ENCODE data around the gene ARID5A. TPM values are rescaled to one million over a fixed set of nuclear protein-coding genes. Genes with fewer than 3 reads are reported as not detected.

The ARID5A gene
- total RNA-seq, 2 donors from 2014 or later: 181 to 252 TPM

DNA sequence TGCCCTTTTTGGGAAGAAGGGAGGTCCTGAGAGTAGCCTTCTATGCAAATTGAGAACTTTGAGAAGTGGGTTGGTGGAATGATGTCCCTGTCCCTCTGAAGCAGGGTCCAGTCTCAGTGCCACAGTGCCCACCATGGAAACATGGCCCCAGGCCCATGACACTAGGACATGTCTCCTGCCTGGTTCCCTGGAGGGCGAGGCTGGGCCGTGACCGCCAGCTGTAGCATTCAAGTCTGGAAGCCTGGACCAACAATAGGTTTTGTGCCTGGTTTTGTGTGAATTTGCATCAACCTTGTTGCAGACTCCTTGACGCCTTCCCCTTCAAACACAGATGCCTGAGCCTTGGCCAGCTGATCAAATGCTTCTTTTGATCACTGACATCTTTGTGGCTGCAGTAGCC lies 27.5 kb downstream of the ARID5A start:
- no peaks in the 10 kb centered on the region for H3K4me1 Mint-ChIP-seq
- H3K27me3 Mint-ChIP-seq: no peaks in the 10 kb centered on the region
- no peaks in the 10 kb centered on the region for H3K9me3 Mint-ChIP-seq
- no peak overlapping the region for H3K27ac Mint-ChIP-seq
- no peak overlapping the region for H3K4me3 Mint-ChIP-seq
- no peaks in the 10 kb centered on the region for H3K36me3 Mint-ChIP-seq (ENCODE audit: low read depth)
- no peak for ATAC-seq (replicated peaks)

GRCh38 chr2:96564563-96564962 lies 28.0 kb downstream of the ARID5A start:
- H3K4me1 Mint-ChIP-seq: no peaks in the 10 kb centered on the region
- no peaks in the 10 kb centered on the region for H3K9me3 Mint-ChIP-seq
- ATAC-seq (replicated peaks): no peak
- no peak overlapping the region for H3K4me3 Mint-ChIP-seq
- no peaks in the 10 kb centered on the region for H3K36me3 Mint-ChIP-seq (ENCODE audit: low read depth)
- H3K27me3 Mint-ChIP-seq: no peaks in the 10 kb centered on the region
- no peak overlapping the region for H3K27ac Mint-ChIP-seq

DNA sequence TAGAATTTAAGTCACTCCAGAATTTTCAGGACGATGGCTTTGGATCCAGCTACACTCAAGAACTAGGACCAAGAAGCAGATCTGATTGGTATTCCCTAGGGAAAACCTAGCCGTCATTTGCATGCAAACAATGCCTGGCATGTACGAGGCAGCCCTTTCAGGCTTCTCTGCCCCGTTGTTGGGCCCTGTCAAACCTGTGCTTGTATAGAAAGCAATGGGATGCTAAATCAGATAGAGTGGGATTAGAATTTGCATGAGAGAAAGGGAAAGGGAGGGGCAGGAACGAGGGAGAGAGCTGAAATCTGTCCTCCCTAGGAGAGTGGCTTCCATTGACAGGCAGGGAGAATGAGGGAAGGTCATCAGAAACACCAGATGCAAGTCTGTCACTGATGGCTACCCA lies 28.6 kb downstream of the ARID5A start:
- no peaks in the 10 kb centered on the region for H3K4me1 Mint-ChIP-seq
- no peak for ATAC-seq (replicated peaks)
- no peaks in the 10 kb centered on the region for H3K36me3 Mint-ChIP-seq (ENCODE audit: low read depth)
- H3K4me3 Mint-ChIP-seq: no peak overlapping the region
- no peak overlapping the region for H3K27ac Mint-ChIP-seq
- H3K9me3 Mint-ChIP-seq: no peaks in the 10 kb centered on the region
- no peaks in the 10 kb centered on the region for H3K27me3 Mint-ChIP-seq

DNA sequence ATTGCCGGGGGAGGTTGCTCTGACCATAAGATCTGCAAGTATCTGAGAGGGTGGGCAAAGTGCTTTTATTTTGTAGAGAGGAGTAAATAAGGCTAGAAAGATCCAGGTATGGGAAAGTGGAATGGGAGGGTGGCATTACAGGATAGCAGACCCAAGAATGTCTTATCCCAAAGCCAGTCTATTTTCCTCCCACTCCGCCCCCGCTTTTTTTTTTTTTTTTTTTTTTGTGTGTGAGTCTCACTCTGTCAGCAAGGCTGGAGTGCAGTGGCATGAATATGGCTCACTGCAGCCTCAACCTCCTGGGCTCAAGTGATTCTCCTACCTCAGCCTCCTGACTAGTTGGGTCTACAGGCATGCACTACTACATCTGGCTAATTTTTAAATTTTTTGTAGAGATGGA lies 31.5 kb downstream of the ARID5A start:
- no peak overlapping the region for H3K4me3 Mint-ChIP-seq
- no peaks in the 10 kb centered on the region for H3K9me3 Mint-ChIP-seq
- no peak overlapping the region for H3K27ac Mint-ChIP-seq
- no peak for ATAC-seq (replicated peaks)
- no peaks in the 10 kb centered on the region for H3K27me3 Mint-ChIP-seq
- H3K36me3 Mint-ChIP-seq (ENCODE audit: low read depth): no peaks in the 10 kb centered on the region
- H3K4me1 Mint-ChIP-seq: no peaks in the 10 kb centered on the region

GRCh38 chr2:96574364-96574763 lies 37.8 kb downstream of the ARID5A start:
- no peaks in the 10 kb centered on the region for H3K9me3 Mint-ChIP-seq
- H3K4me1 Mint-ChIP-seq: no peaks in the 10 kb centered on the region
- H3K27me3 Mint-ChIP-seq: no peaks in the 10 kb centered on the region
- ATAC-seq (replicated peaks): no peak
- H3K36me3 Mint-ChIP-seq (ENCODE audit: low read depth): no peaks in the 10 kb centered on the region
- H3K27ac Mint-ChIP-seq: no peak overlapping the region
- no peak overlapping the region for H3K4me3 Mint-ChIP-seq

GRCh38 chr2:96575785-96576456 lies 39.4 kb downstream of the ARID5A start:
- Mint-ChIP-seq H3K4me1 (no peaks in the 10 kb centered on the region), H3K36me3 (ENCODE audit: low read depth) (no peaks in the 10 kb centered on the region), H3K9me3 (no peaks in the 10 kb centered on the region), H3K27ac (no peak overlapping the region), H3K27me3 (no peaks in the 10 kb centered on the region), H3K4me3 (no peak overlapping the region)
- ATAC-seq (replicated peaks): no peak

GRCh38 chr2:96577501-96577900 lies 40.9 kb downstream of the ARID5A start:
- no peaks in the 10 kb centered on the region for H3K4me1 Mint-ChIP-seq
- no peak for ATAC-seq (replicated peaks)
- no peak overlapping the region for H3K4me3 Mint-ChIP-seq
- H3K27me3 Mint-ChIP-seq: no peaks in the 10 kb centered on the region
- no peaks in the 10 kb centered on the region for H3K9me3 Mint-ChIP-seq
- no peak overlapping the region for H3K27ac Mint-ChIP-seq
- H3K36me3 Mint-ChIP-seq (ENCODE audit: low read depth): no peaks in the 10 kb centered on the region

DNA sequence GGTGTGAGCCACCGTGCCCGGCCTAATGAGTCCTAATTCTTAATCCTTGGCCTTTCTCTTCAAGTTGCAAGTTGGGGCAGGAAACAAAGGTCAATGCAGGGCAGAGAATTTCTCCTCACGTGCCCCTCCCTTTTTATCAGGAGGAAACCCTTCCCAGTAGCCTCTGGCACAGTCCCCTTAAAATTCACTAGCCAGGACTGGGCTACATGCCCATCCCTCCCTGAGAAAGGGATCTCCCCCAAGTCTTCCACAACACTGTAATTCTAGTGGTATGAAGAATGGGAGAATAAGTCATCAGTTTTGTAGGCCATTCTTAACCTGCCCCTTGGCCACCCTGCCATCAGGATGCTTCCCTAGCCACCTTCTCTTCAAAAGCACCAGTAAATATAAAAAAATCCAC lies 42.2 kb downstream of the ARID5A start:
- Mint-ChIP-seq H3K27me3 (no peaks in the 10 kb centered on the region), H3K36me3 (ENCODE audit: low read depth) (no peaks in the 10 kb centered on the region), H3K4me3 (no peak overlapping the region), H3K27ac (no peak overlapping the region), H3K4me1 (no peaks in the 10 kb centered on the region), H3K9me3 (no peaks in the 10 kb centered on the region)
- ATAC-seq (replicated peaks): no peak

- no peaks in the 10 kb centered on the region for H3K27me3 Mint-ChIP-seq
- no peak overlapping the region for H3K27ac Mint-ChIP-seq
- ATAC-seq (replicated peaks): no peak
- no peaks in the 10 kb centered on the region for H3K9me3 Mint-ChIP-seq
- no peaks in the 10 kb centered on the region for H3K4me1 Mint-ChIP-seq
- no peak overlapping the region for H3K4me3 Mint-ChIP-seq
- H3K36me3 Mint-ChIP-seq (ENCODE audit: low read depth): peaks cover 6% of the 10 kb centered on the region
Measured at GRCh38 chr2:96579422-96579821, 42.9 kb downstream of the ARID5A start.

GRCh38 chr2:96580771-96581170 lies 44.2 kb downstream of the ARID5A start:
- H3K4me3 Mint-ChIP-seq: no peak overlapping the region
- no peaks in the 10 kb centered on the region for H3K27me3 Mint-ChIP-seq
- no peak for ATAC-seq (replicated peaks)
- no peak overlapping the region for H3K27ac Mint-ChIP-seq
- no peaks in the 10 kb centered on the region for H3K4me1 Mint-ChIP-seq
- H3K36me3 Mint-ChIP-seq (ENCODE audit: low read depth): peaks cover 15% of the 10 kb centered on the region
- H3K9me3 Mint-ChIP-seq: no peaks in the 10 kb centered on the region

- no peak overlapping the region for H3K4me3 Mint-ChIP-seq
- ATAC-seq (replicated peaks): no peak
- H3K9me3 Mint-ChIP-seq: no peaks in the 10 kb centered on the region
- peaks cover 9% of the 10 kb centered on the region for H3K4me1 Mint-ChIP-seq
- H3K36me3 Mint-ChIP-seq (ENCODE audit: low read depth): peaks cover 28% of the 10 kb centered on the region
- no peaks in the 10 kb centered on the region for H3K27me3 Mint-ChIP-seq
- H3K27ac Mint-ChIP-seq: no peak overlapping the region
Measured at GRCh38 chr2:96584017-96584416, 47.5 kb downstream of the ARID5A start.

- ATAC-seq (replicated peaks): no peak
- H3K36me3 Mint-ChIP-seq (ENCODE audit: low read depth): peaks cover 46% of the 10 kb centered on the region
- H3K27me3 Mint-ChIP-seq: no peaks in the 10 kb centered on the region
- peaks cover 9% of the 10 kb centered on the region for H3K4me1 Mint-ChIP-seq
- H3K9me3 Mint-ChIP-seq: no peaks in the 10 kb centered on the region
- H3K27ac Mint-ChIP-seq: peak overlapping the region; percentile 8
- H3K4me3 Mint-ChIP-seq: no peak overlapping the region
Measured at GRCh38 chr2:96587843-96588242, 51.3 kb downstream of the ARID5A start.

DNA sequence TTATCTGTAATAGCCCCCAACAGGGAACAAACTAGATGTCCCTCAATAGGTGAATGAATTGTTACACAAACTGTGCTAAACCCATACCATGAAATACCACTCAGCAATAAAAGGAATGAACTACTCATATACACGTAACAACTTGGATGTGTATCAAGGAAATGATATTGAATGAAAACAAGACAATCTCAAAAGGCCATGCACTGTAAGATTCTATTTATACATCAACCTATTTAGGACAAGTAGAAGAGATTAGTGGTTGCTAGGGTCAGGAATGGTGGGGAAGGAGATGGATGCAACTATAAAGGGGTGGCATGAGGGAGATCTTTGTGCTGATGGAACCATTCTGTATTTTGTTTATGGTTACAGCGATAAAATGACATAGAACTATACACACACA lies 54.5 kb downstream of the ARID5A start:
- no peak overlapping the region for H3K4me3 Mint-ChIP-seq
- H3K27ac Mint-ChIP-seq: peak overlapping the region; percentile 1
- H3K36me3 Mint-ChIP-seq (ENCODE audit: low read depth): peaks cover 64% of the 10 kb centered on the region
- H3K27me3 Mint-ChIP-seq: no peaks in the 10 kb centered on the region
- ATAC-seq (replicated peaks): no peak
- peaks cover 36% of the 10 kb centered on the region for H3K4me1 Mint-ChIP-seq
- H3K9me3 Mint-ChIP-seq: no peaks in the 10 kb centered on the region

DNA sequence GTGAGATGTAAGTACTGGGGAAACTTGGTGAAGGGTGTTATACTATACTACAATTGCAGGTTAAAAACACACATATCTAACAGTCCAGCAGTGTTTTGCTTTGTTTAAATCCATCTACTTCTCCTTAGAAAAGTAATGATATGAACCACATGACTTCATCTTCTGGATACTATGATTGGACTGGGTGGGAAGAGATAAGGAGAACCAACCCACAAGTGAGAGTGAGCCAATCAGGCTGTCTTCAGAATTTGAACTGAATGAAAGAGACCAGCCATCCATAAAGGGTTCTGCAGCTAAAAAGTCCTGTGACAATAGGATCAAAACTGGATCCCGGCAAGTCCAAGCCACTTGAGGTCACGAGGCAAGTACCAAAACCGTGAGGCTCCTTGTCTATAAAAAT lies 54.9 kb downstream of the ARID5A start:
- Mint-ChIP-seq H3K9me3 (no peaks in the 10 kb centered on the region), H3K27me3 (no peaks in the 10 kb centered on the region), H3K27ac (peak overlapping the region; percentile 1), H3K4me1 (peaks cover 36% of the 10 kb centered on the region), H3K36me3 (ENCODE audit: low read depth) (peaks cover 65% of the 10 kb centered on the region), H3K4me3 (no peak overlapping the region)
- ATAC-seq (replicated peaks): no peak

DNA sequence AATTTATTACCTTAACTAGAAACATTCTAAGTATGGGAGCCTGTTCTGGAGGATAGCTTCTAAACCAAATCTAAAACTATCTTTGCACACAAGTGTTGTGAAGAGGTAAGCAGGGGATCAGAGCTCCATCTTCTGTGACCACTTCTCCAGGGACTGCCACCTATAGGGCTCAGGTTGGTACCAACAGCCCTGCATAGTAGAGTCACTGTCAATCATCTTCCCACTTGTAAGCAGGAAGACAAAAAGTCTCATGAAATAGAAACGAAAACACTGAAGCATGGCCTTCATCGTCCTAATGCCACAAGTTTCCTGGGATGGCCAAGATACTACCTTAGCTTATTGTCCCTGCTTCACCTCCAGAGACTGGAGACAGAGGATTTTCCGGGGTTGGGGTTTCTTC lies 57.7 kb downstream of the ARID5A start:
- ATAC-seq (replicated peaks): peak; percentile 50
- Mint-ChIP-seq H3K4me1 (peaks cover 31% of the 10 kb centered on the region), H3K27me3 (no peaks in the 10 kb centered on the region), H3K27ac (peak overlapping the region; percentile 96), H3K4me3 (peak overlapping the region; percentile 75), H3K36me3 (ENCODE audit: low read depth) (peaks cover 77% of the 10 kb centered on the region), H3K9me3 (no peaks in the 10 kb centered on the region)

- H3K4me3 Mint-ChIP-seq: peak overlapping the region; percentile 75
- H3K9me3 Mint-ChIP-seq: no peaks in the 10 kb centered on the region
- peaks cover 77% of the 10 kb centered on the region for H3K36me3 Mint-ChIP-seq (ENCODE audit: low read depth)
- peaks cover 31% of the 10 kb centered on the region for H3K4me1 Mint-ChIP-seq
- H3K27ac Mint-ChIP-seq: peak overlapping the region; percentile 96
- no peaks in the 10 kb centered on the region for H3K27me3 Mint-ChIP-seq
- peak; percentile 88 for ATAC-seq (replicated peaks)
Measured at GRCh38 chr2:96594691-96595152, 58.2 kb downstream of the ARID5A start.

Data from activated T-helper 17 cell treated with anti-CD3 and anti-CD28 coated beads, Interleukin-2, amount 50 U/mL, for 72 hours (primary cell).